C1 segment of cervical spinal cord (tissue), 14 donors: Measurements from ENCODE around the gene SPI1.

Experiments
- DNase-seq, 14 donors: peaks; one replicate each; lab custom pipeline; 2025; lab: John Stamatoyannopoulos, UW

Gene SPI1

GRCh38 chr11:47406896-47407745 is 28.8 kb upstream of the SPI1 start:
- DNase-seq = peak in 5 of 14 donors; percentile 24 to 69 (median 33)

- no peak for DNase-seq
These were observed 25.2 kb upstream of the SPI1 start for GRCh38 chr11:47403571-47403970.

DNA sequence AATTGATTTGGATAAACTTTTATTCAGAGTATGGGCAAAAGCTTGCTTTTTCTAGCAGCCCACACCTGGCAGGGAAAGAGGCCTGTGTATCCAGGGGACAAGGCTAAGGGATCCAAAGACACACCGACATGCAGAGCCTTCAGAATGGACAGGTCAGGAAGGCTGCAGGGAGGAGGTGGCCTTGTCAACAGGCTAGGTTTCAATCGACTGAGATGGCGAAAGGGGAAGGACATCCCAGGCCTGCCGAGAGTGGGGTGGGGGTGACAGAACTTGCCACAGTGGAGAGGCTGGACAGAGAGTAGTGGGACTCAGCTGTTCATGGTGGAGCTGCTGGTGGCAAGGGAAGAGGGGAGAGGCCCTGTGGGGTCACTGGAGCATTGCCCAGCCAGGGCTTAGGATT is 24.8 kb upstream of the SPI1 start:
- DNase-seq = no peak

DNA sequence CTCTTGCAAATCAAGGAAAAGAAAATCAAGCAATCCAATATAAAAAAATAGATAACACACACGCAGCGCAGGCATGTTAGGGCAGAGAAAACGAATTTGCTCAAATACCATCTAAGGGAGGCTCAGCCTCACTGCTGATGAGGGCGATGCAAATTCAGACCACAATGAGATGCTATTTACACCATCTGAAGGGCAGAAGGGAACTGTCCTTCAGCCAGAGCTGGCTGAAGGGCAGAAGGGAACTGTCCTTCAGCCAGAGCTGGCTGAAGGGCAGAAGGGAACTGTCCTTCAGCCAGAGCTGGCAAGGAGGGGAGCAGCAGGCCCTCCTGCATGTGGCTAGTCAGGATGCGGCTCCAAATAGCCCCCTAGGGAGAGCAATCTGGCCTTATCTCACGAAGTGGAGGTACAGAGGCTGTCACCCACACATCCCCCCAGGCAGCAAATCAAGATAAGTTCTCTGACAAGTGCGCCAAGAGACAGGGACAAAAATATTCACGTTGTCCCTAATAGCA is 22.5 kb upstream of the SPI1 start:
- peak in 2 of 14 donors; percentile 13 to 82 for DNase-seq

- DNase-seq = no peak
These were observed 21.8 kb upstream of the SPI1 start for GRCh38 chr11:47399860-47400767.

DNA sequence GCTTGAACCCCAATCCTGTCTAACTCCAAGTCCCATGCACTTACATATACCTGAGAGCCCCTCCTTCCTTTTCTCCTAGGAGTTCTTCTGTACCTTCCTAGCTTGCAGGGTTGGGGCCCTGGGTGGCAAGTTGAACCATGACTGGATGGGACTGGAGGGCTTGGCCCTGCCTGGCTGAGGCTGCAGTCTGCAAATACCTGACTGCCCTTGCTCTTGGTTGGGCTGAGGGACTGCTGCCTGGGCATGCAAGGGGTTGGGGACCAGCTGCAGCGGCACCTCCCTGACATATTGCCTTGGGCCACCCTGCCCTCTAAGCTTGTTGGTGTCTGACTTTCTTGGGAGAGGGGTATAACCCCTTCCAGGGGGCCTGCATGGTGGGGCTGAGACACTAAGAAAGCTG is 20.2 kb upstream of the SPI1 start:
- DNase-seq = no peak

DNA sequence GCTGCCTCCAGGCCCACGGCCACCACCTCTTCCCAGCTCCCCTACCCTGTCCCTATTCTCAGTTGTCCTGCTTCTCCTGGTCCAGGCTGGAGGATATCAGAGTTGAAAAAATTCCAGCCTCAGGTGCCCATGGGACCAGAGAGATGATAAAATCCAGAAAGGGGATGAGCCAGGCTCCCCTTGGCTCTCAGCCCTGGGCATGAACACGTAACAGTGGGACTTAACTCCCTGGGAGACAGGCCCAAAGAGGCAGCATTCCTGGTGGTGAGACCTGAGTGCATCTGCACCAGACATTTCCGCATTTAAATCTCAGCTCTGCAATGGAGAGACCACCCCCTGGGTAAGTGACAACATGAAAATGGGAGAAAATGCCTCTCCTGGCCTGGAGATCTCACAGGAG is 19.7 kb upstream of the SPI1 start:
- no peak for DNase-seq

GRCh38 chr11:47396049-47396320 is 17.6 kb upstream of the SPI1 start:
- no peak for DNase-seq

- peak in 2 of 14 donors; percentile 41 to 46 for DNase-seq
These were observed 17.1 kb upstream of the SPI1 start for GRCh38 chr11:47395223-47396048.

DNA sequence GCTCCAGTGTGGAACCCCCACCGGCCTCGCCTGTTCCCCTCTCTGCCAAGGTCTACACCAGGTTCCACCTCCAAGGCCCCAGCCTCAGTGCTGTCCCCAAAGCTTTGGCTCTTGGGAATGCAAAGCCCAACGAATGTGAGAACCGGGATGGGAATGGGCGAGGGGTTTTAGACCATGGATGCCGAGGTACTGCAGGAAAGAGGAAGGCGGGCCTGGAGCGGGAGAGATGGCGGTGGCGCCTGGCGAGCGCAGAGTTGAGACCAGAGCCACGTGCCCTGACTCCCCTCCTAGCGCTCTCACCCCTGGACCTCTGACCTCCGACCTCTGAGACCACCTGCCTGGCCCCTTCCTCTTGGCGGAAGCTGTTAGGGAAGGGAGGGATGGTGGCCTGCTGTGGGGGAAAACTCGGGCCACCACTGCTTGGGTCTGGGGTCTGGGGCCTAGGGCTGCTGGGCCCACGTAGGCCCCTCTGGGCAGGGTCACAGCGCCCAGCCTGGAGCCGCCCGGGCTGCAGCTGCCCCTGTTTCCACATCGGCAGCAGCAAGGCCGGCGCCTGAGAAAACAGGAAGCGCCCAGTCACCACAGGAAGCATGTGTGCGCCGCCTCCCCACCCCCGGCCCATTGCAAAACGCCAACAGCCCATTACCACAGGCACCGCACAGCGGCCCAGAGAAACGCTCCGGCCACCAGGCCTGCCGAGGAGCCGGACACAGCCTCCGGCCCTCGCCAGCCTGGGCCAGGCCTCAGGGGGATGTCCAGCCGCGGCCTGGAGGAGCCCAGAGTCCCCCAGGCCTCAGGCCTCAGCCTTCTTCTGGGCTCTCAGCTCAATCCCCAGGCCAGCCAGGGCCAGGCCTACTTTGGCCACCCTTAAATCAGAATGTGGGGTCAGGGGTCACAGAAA is 16.2 kb upstream of the SPI1 start:
- peak in 5 of 14 donors; percentile 34 to 67 (median 37) for DNase-seq

DNA sequence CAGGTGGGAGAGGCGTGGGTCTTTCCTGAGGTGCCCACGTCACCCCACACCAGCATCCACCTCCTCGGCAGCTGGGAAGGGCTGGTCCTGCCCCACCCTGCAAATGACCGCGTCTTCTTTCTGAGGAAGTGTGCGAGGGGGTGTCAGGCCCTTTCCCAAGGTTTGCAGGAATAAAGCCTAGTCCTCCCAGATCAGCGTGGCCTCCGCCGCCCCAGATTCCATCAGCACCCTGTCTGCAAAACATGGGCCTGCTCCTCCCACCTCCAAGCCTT is 15.6 kb upstream of the SPI1 start:
- DNase-seq = no peak

DNA sequence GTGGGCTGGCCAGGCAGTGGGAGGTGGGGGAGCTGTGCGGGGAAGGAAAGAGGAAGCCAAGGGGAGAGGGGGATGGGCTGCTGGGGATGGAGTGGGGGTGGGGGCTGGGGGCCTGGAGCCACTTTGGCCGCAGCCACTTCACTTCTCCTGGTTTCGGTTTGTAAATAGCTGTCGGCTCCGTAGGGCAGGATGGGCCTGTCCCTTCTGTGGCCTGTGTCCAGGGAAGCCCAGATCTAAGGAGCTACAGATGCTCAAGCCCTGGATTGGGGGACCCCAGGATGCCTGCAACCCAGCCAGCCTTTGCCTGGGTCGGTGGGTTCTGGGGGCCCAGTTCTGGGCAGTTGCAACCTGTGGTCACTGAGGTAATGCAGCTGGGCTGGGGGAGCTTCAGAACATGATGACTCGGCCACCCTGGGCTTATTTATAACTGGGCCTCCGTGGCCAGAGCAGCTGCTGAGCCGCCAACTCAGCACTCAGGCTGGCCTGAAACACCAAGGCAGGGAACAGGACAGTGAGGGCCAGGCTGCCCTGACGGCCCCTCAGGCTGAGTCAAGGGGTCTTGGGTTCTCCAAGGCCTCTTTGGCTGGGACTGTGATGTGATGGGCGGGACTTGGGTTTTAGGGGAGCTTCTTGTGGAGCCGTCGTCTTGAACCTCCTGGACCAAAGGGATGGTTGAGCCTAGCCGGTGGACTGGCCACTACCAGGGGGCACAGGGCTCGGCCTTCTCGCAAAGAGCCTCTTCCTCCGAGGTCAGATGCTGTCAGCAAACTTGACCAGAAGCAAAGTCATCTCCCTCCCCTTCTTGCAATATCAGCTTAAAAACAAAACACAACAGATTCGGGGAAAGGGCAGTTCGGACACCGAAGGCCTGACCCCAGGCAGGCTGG is 15.1 kb upstream of the SPI1 start:
- peak in 6 of 14 donors; percentile 28 to 72 (median 58) for DNase-seq

DNA sequence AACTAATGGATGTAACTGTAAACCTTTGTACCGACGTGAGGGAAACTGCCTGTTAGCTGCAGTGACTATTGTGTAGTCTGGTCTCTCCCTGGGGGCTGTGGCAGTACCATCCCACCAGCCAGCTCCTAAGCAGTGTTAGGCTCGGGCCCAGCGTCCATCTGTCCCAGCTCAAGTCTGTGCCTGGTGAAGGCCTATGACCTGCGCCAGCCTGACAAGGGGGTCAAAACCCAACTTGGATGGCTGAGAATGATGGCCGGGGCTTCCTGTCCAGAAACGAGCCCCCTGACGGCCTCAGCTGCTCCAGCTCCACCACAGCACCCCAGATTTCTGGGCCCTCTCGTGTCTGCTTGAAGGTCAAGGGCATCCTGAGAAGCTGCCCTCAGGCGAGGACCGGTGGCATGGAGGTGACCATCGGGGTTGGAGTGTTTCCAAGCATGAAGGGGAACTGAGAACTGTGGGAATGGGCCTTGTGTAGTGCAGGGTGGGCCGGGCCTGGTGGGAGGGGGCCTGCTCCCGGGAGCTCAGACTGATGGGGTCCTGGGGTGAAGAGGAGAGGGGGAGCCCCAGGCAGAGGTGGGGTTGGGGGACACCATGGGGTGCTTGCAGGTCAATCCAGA is 14.3 kb upstream of the SPI1 start:
- peak in 1 of 14 donors; percentile 49 for DNase-seq

DNA sequence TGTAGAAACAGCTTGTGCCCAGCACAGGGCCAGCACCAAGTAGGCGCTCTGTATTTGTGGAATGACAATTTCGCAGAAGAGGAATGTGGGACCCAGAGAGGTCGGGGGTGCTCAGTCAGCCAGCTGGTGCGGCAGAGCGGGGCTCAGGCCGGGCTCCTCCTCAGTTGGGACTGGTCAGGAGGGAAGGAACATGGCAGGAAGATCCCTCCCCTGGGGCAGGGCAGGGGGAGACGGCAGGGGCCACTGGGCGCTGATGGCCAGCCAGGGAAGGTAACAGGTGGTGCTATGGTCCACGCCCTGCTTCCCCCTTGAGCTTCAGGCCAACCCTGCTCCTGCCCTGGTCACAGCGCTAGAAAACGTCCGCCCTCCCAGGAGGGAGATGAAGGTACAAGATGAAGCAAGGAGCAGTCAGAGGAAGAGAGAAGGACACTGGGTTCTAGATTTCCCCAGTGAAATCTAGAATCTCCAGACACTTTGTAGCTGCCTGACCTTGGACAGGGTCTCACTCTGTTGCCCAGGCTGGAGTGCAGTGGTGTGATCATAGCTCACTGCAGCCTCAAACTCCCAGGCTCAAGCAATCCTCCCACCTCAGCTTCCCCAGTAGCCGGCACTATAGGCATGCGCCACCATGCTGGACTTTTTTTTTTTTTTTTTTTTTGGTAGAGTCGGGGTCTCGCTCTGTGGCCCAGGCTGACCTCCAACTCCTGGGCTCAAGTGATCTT is 13.5 kb upstream of the SPI1 start:
- no peak for DNase-seq

DNA sequence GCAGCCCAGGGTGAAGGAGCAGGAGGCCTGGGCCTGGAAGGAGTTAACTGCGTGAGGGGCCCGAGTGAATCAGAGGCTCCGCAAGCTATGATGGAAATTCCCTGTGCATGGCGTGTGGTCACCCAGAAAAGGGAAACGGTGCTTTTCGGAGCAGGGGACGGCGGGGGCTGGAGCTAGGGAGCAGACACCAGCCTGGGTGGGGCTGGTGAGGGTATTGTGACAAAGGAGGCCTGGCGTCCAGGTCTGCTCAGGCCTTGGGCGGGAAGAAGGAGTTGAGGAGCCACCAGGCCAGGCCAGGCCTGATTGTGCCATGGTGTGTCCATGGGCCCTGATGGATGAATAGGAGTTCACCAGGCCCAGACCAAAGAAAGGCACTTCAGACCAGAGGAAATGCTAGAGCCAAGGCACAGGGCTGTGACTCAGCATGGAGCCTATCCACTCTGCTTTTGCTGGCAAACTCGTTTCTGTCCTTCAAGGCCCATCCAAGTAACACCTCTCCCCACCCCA is 12.8 kb upstream of the SPI1 start:
- peak in 2 of 14 donors; percentile 24 for DNase-seq

DNA sequence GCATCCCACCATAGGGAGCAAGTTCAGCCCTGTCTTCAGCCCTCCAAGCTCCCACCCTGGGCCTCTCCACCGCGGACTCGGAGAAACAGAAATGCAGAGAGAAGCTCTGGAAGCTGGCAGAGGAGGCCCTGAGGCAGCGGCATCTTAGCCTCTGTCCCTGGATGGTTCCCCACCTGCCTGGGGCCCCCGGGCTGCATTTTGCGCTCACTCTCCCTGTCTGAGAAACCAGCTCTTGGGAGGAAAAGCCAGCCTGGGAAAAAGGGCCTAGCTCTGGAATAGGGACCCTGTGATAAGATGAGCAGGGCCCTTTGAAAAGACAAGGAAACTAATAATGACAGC is 12.0 kb upstream of the SPI1 start:
- DNase-seq = no peak

DNA sequence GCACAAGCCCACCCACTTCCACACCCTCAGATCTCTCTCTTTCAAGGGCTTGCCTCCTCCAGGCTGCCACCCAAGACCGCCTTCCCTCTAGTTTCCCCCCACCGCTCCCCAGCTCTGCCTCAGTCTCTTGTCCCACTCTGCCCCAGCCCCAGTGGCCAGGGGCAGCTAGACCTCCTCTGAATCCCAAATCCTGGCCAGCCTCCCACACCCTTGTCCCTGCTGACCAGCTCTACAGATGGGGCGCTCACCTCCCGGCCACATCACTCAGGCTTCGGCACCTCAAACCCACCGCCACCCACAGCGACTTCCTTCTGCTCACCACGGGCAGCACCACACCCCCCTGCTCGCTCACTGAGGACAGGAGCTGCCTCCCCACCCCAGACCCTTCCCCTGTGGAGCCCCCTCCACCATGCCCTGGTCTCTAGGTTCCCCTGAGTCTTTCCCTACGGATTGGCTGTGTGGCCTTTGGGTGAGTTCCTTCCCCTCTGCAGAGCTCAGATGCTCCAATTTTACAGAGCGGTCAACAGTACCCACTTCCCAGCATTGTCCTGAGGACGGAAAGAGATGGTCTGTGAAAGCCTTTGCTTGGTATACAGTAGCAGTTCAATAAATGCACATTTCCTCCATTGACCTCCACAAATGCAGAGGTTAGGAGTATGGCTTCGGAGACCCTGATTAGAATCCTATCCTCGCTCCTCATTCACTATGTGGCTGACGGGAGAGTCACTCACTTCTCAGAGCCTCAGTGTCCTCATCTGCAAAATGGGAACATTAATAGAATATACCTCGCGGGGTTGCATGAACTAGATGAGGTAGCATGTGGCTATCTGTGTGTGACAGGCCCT is 11.5 kb upstream of the SPI1 start:
- no peak for DNase-seq
